ENCODE results near the gene HEXA. TPM values are rescaled to one million over a fixed set of nuclear protein-coding genes. Genes with fewer than 3 reads are reported as not detected.
"Not testable (repeated sequence)": the region's sequence is repeated elsewhere in the genome, so short reads cannot be mapped to it uniquely, and the experiment has no call there.

Gene HEXA
- total RNA-seq, 1 experiment from 2014 or later = 49.7 TPM

DNA sequence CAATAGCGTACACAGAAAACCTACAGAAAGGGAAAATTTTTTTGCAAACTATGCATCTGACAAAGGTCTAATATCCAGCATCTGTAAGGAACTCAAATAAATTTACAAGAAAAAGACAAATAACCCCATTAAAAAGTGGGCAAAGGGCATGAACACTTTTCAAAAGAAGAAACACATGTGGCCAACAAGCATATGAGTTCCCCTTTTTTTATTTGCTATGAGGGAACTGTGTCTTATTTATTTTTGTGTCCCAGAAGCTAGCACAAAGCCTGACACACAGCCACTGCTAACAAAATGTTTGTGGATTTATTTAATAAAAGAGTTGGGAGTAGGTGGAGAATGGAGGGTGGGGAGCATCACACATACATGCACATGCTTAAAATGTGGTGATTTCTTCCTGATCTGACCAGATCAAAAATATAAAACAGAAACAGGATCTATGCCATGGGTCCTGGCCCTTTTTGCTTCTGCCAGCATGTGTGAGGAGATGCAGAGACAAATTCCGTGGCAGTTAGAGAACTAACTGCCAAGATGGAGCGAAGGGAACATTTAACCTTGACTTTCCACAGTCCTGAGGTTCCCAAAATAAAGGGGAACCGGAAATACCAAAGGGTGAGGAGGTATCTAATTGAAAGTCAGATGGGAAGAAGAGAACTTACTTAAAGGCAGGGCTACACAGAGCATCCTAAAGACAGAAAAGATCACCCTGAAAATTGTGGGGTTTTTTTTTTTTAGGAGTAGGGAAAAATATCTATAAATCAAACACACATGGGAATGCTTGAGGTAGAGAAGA lies 22.2 kb upstream of the HEXA start, which contains the start of gene TMEM202:
TSS of gene TMEM202 (plus strand) at position 510 of the 793 bp plus-strand sequence. CDS start at position 532, 22 bp downstream.
- H3K36me3 Mint-ChIP-seq = peaks cover 5% of the 10 kb centered on the region; the same call in 1 of the 2 replicates
- H3K27me3 Mint-ChIP-seq (ENCODE audit: low read depth) = peaks cover 29% of the 10 kb centered on the region
- TF ChIP-seq TCF7 (CRISPR knock-in tag; IDR thresholded peaks at IDR 0.05; ENCODE audit: low read depth) = no peak
- TF ChIP-seq, protein P1, sequence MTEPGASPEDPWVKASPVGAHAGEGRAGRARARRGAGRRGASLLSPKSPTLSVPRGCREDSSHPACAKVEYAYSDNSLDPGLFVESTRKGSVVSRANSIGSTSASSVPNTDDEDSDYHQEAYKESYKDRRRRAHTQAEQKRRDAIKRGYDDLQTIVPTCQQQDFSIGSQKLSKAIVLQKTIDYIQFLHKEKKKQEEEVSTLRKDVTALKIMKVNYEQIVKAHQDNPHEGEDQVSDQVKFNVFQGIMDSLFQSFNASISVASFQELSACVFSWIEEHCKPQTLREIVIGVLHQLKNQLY (CRISPR knock-in tag; IDR thresholded peaks at IDR 0.05) = no peak
- no peak for TF ChIP-seq GABPB1 (CRISPR knock-in tag; IDR thresholded peaks at IDR 0.05)
- TF ChIP-seq RORB (CRISPR knock-in tag; IDR thresholded peaks at IDR 0.05) = no peak
- TF ChIP-seq, protein P2, sequence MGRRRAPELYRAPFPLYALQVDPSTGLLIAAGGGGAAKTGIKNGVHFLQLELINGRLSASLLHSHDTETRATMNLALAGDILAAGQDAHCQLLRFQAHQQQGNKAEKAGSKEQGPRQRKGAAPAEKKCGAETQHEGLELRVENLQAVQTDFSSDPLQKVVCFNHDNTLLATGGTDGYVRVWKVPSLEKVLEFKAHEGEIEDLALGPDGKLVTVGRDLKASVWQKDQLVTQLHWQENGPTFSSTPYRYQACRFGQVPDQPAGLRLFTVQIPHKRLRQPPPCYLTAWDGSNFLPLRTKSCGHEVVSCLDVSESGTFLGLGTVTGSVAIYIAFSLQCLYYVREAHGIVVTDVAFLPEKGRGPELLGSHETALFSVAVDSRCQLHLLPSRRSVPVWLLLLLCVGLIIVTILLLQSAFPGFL (CRISPR knock-in tag; IDR thresholded peaks at IDR 0.05; ENCODE audit: borderline replicate concordance) = no peak
- TF ChIP-seq ETV6 (CRISPR knock-in tag; IDR thresholded peaks at IDR 0.05) = no peak
- TF ChIP-seq NFATC4 (CRISPR knock-in tag; IDR thresholded peaks at IDR 0.05) = no peak
- no peak for TF ChIP-seq SMAD3 (CRISPR knock-in tag; IDR thresholded peaks at IDR 0.05; ENCODE audit: borderline replicate concordance)
- TF ChIP-seq, protein P3, sequence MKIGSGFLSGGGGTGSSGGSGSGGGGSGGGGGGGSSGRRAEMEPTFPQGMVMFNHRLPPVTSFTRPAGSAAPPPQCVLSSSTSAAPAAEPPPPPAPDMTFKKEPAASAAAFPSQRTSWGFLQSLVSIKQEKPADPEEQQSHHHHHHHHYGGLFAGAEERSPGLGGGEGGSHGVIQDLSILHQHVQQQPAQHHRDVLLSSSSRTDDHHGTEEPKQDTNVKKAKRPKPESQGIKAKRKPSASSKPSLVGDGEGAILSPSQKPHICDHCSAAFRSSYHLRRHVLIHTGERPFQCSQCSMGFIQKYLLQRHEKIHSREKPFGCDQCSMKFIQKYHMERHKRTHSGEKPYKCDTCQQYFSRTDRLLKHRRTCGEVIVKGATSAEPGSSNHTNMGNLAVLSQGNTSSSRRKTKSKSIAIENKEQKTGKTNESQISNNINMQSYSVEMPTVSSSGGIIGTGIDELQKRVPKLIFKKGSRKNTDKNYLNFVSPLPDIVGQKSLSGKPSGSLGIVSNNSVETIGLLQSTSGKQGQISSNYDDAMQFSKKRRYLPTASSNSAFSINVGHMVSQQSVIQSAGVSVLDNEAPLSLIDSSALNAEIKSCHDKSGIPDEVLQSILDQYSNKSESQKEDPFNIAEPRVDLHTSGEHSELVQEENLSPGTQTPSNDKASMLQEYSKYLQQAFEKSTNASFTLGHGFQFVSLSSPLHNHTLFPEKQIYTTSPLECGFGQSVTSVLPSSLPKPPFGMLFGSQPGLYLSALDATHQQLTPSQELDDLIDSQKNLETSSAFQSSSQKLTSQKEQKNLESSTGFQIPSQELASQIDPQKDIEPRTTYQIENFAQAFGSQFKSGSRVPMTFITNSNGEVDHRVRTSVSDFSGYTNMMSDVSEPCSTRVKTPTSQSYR (CRISPR knock-in tag; IDR thresholded peaks at IDR 0.05) = no peak
- TF ChIP-seq, protein P4, sequence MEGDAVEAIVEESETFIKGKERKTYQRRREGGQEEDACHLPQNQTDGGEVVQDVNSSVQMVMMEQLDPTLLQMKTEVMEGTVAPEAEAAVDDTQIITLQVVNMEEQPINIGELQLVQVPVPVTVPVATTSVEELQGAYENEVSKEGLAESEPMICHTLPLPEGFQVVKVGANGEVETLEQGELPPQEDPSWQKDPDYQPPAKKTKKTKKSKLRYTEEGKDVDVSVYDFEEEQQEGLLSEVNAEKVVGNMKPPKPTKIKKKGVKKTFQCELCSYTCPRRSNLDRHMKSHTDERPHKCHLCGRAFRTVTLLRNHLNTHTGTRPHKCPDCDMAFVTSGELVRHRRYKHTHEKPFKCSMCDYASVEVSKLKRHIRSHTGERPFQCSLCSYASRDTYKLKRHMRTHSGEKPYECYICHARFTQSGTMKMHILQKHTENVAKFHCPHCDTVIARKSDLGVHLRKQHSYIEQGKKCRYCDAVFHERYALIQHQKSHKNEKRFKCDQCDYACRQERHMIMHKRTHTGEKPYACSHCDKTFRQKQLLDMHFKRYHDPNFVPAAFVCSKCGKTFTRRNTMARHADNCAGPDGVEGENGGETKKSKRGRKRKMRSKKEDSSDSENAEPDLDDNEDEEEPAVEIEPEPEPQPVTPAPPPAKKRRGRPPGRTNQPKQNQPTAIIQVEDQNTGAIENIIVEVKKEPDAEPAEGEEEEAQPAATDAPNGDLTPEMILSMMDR (IDR thresholded peaks at IDR 0.05) = no peak
- TF ChIP-seq HMGA2 (CRISPR knock-in tag; IDR thresholded peaks at IDR 0.05) = no peak
- TF ChIP-seq JAZF1 (CRISPR knock-in tag; IDR thresholded peaks at IDR 0.05) = no peak
- TF ChIP-seq ZNF671 (CRISPR knock-in tag; IDR thresholded peaks at IDR 0.05) = no peak
- no peak for TF ChIP-seq MXD4 (CRISPR knock-in tag; IDR thresholded peaks at IDR 0.05; ENCODE audit: borderline replicate concordance)
- TF ChIP-seq NR3C1 (CRISPR knock-in tag; conservative IDR thresholded peaks at IDR 0.05; ENCODE audit: low read depth) = no peak
- TF ChIP-seq KAT7 (CRISPR knock-in tag; IDR thresholded peaks at IDR 0.05; ENCODE audit: borderline replicate concordance) = no peak
- TF ChIP-seq ZNF219 (CRISPR knock-in tag; IDR thresholded peaks at IDR 0.05; ENCODE audit: borderline replicate concordance) = no peak
- TF ChIP-seq, protein P5, sequence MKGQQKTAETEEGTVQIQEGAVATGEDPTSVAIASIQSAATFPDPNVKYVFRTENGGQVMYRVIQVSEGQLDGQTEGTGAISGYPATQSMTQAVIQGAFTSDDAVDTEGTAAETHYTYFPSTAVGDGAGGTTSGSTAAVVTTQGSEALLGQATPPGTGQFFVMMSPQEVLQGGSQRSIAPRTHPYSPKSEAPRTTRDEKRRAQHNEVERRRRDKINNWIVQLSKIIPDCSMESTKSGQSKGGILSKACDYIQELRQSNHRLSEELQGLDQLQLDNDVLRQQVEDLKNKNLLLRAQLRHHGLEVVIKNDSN (CRISPR knock-in tag; IDR thresholded peaks at IDR 0.05) = no peak
- no peaks in the 10 kb centered on the region for H3K4me1 Mint-ChIP-seq
- H3K9me3 Mint-ChIP-seq = peaks cover 17% of the 10 kb centered on the region
- no peak for DNase-seq (ENCODE audit: low spot score)
- no peak for ATAC-seq
- ChIA-PET POLR2A (no interaction called here), CTCF (no interaction called here)
- H3K27ac Mint-ChIP-seq = no peak within 1 kb of the TSS
- no peak within 1 kb of the TSS for H3K4me3 Mint-ChIP-seq

DNA sequence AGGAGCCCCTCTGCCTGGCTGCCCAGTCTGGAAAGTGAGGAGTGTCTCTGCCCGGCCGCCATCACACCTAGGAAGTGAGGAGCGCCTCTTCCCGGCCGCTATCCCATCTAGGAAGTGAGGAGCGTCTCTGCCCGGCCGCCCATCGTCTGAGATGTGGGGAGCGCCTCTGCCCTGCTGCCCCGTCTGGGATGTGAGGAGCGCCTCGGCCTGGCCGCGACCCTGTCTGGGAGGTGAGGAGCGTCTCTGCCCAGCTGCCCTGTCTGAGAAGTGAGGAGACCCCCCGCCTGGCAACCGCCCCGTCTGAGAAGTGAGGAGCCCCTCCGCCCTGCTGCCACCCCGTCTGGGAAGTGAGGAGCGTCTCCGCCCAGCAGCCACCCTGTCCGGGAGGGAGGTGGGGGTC lies 20.5 kb upstream of the HEXA start:
- H3K27ac Mint-ChIP-seq; H3K4me1 Mint-ChIP-seq; ATAC-seq; POLR2A ChIA-PET; DNase-seq (ENCODE audit: low spot score); H3K36me3 Mint-ChIP-seq; CTCF ChIA-PET; H3K4me3 Mint-ChIP-seq: not testable (repeated sequence)
- H3K9me3 Mint-ChIP-seq = peaks cover 17% of the 10 kb centered on the region
- peaks cover 20% of the 10 kb centered on the region for H3K27me3 Mint-ChIP-seq (ENCODE audit: low read depth)

All from WTC11 (cell line).